Body of pancreas (tissue), 4 donors: ENCODE data around the gene ROBO2.

Experiments used
- POLR2A ChIP-seq, 3 donors: fragments of 450-650 bp; IDR thresholded peaks; one replicate each; pipeline ENCODE4 v1.6.1; 2016; ENCODE audit warnings: antibody characterized with exemption in 3 of 3, mild to moderate bottlenecking in 2 of 3
- TF ChIP-seq, protein P1 (sequence below), 7 experiments: fragments of 450-650 bp in 4 of 7; fragments of 200-600 bp in 3 of 7; sonication (generic) in 3 of 7; IDR thresholded peaks; one replicate each; pipeline ENCODE4 v1.5.1; 2016 to 2019; ENCODE audit warnings: antibody characterized with exemption in 7 of 7

DNA sequence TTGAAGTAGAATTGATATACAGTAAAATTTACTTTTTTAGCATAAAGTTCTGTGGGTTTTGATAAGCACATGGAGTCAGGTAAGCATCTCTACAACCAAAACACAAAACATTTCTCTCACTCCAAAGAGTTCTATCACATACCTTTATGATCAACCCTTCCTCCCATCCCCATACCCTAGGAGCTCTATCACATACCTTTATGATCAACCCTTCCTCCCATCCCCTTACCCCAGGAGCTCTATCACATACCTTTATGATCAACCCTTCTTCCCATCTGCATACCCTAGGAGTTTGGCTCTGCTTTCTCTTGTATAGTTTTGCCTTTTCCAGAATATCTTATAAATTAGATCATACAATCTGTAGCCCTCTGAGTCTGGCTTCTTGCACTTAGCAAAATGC, 315.1 kb downstream of the ROBO2 start:
- TF ChIP-seq, protein P1, sequence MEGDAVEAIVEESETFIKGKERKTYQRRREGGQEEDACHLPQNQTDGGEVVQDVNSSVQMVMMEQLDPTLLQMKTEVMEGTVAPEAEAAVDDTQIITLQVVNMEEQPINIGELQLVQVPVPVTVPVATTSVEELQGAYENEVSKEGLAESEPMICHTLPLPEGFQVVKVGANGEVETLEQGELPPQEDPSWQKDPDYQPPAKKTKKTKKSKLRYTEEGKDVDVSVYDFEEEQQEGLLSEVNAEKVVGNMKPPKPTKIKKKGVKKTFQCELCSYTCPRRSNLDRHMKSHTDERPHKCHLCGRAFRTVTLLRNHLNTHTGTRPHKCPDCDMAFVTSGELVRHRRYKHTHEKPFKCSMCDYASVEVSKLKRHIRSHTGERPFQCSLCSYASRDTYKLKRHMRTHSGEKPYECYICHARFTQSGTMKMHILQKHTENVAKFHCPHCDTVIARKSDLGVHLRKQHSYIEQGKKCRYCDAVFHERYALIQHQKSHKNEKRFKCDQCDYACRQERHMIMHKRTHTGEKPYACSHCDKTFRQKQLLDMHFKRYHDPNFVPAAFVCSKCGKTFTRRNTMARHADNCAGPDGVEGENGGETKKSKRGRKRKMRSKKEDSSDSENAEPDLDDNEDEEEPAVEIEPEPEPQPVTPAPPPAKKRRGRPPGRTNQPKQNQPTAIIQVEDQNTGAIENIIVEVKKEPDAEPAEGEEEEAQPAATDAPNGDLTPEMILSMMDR (IDR thresholded peaks at IDR 0.05) = no peak
- no peak for TF ChIP-seq POLR2A (IDR thresholded peaks at IDR 0.05)
